Ovary (tissue), 3 donors: ENCODE data around the gene FAM217A.

Experiments
- POLR2A ChIP-seq: fragments of 450-650 bp; IDR thresholded peaks from one replicate; pipeline ENCODE4 v1.6.1; 2017; ENCODE audit warnings: antibody characterized with exemption, mild to moderate bottlenecking, moderate library complexity
- TF ChIP-seq, protein P1 (sequence below), 3 donors: fragments of 450-650 bp in 2 of 3; fragments of 200-600 bp in 1 of 3; IDR thresholded peaks; one replicate each; pipeline versions ENCODE4 v1.5.1 to v1.8.0; 2016 to 2022; ENCODE audit warnings: antibody characterized with exemption in 3 of 3, mild to moderate bottlenecking in 1 of 3
- donor health status: DM: no; HTN: no; CAD: no.

DNA sequence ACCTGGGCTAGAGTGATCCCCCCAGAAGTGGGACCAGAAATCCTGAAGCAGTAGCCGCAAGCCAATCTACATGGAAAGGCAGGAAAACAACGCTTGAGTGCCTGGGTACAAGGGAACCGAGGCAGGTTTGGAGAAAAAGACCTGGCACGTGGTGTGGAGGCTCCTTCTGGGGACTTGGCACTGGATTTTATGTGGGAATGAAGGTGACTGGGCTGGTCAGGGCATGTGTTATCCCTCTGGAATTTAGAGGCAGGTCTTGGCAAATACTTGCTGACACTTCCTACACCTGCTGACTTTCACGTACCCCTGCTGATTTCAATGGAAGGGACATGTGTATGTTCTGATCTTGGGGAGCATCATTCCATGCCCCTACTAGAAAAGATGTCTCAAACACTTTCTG lies 25.0 kb upstream of the FAM217A start:
- TF ChIP-seq, protein P1, sequence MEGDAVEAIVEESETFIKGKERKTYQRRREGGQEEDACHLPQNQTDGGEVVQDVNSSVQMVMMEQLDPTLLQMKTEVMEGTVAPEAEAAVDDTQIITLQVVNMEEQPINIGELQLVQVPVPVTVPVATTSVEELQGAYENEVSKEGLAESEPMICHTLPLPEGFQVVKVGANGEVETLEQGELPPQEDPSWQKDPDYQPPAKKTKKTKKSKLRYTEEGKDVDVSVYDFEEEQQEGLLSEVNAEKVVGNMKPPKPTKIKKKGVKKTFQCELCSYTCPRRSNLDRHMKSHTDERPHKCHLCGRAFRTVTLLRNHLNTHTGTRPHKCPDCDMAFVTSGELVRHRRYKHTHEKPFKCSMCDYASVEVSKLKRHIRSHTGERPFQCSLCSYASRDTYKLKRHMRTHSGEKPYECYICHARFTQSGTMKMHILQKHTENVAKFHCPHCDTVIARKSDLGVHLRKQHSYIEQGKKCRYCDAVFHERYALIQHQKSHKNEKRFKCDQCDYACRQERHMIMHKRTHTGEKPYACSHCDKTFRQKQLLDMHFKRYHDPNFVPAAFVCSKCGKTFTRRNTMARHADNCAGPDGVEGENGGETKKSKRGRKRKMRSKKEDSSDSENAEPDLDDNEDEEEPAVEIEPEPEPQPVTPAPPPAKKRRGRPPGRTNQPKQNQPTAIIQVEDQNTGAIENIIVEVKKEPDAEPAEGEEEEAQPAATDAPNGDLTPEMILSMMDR (IDR thresholded peaks at IDR 0.05) = no peak
- TF ChIP-seq POLR2A = no peak
